ENCODE measurements around the gene XIST. TPM values are rescaled to one million over a fixed set of nuclear protein-coding genes. Genes with fewer than 3 reads are reported as not detected.

Gene XIST
- total RNA-seq, 1 donor = 106 TPM

GRCh38 chrX:73863852-73864251 is 11.3 kb upstream of the XIST start:
- no peak for DNase-seq (ENCODE audit: low read depth)
- H3K4me3 ChIP-seq (ENCODE audit: low read depth, low read length) = no peak overlapping the region
- TF ChIP-seq CTCF (IDR thresholded peaks at IDR 0.05; ENCODE audit: insufficient read depth, low read length) = no peak

DNA sequence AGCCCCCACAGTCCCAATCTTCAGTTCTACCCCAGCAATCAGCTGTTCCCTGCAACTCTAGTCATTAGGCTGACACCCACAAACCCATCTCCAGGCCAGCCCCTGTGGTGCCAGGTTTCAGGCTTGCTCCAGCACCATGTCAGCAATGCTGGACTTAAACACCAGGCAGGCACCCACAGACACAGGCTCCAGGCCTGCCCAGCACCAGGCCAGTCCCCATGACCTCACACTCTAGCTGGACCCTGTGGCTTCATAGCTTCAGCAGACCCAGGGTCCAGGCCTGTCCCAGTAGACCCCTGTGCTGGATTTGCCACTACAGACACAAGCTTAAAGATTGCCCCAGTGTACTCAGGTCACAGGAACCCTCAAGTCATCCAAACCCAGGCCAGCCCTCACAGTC is 10.8 kb upstream of the XIST start:
- H3K4me3 ChIP-seq (ENCODE audit: low read depth, low read length) = no peak overlapping the region
- DNase-seq (ENCODE audit: low read depth) = no peak
- TF ChIP-seq CTCF (IDR thresholded peaks at IDR 0.05; ENCODE audit: insufficient read depth, low read length) = no peak

GRCh38 chrX:73859622-73860021 is 7.1 kb upstream of the XIST start:
- DNase-seq (ENCODE audit: low read depth) = no peak
- no peak overlapping the region for H3K4me3 ChIP-seq (ENCODE audit: low read depth, low read length)
- no peak for TF ChIP-seq CTCF (IDR thresholded peaks at IDR 0.05; ENCODE audit: insufficient read depth, low read length)

DNA sequence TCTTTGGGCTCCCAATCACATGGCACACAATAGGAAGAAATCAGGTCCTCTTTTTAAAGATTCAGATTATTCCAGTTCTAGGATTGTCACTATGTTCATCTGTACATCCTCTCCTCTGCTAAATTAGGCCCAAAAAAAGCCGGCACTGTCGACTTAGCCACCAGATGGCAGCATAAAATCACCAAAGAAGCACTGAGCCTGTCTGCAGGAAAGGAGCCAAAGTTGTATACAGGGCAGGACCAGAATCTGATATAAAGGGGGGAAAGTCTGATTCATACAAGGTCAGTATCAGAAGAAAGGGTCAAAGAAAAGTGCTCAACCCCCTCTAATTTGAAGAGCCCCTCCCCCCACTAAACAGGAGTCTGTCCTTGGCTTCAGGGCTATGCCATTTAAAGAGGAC is 3.0 kb upstream of the XIST start:
- peak; percentile 85 for DNase-seq (ENCODE audit: low read depth)
- H3K4me3 ChIP-seq (ENCODE audit: low read depth, low read length) = no peak overlapping the region
- TF ChIP-seq CTCF (IDR thresholded peaks at IDR 0.05; ENCODE audit: insufficient read depth, low read length) = peak; percentile 85

DNA sequence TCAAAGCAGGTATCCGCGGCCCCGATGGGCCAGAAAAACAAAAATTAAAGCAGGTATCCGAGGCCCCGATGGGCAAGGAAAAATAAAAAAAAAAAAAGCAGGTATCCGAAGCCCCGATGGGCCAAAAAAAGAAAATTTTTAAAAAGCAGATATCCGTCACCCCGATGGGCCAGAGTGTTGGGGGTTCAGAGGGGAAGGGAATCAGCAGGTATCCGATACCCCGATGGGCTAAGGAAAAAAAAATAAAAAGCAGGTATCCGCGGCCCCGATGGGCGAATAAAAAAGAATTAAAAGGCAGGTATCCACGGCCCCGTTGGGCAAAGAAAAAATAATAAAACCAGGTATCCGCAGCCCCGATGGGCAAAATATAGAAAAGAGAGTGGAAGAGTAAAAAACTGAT is 492 bp downstream of the XIST start:
- TF ChIP-seq CTCF (IDR thresholded peaks at IDR 0.05; ENCODE audit: insufficient read depth, low read length) = no peak
- H3K4me3 ChIP-seq (ENCODE audit: low read depth, low read length) = peak overlapping the region; percentile 79
- DNase-seq (ENCODE audit: low read depth) = no peak

DNA sequence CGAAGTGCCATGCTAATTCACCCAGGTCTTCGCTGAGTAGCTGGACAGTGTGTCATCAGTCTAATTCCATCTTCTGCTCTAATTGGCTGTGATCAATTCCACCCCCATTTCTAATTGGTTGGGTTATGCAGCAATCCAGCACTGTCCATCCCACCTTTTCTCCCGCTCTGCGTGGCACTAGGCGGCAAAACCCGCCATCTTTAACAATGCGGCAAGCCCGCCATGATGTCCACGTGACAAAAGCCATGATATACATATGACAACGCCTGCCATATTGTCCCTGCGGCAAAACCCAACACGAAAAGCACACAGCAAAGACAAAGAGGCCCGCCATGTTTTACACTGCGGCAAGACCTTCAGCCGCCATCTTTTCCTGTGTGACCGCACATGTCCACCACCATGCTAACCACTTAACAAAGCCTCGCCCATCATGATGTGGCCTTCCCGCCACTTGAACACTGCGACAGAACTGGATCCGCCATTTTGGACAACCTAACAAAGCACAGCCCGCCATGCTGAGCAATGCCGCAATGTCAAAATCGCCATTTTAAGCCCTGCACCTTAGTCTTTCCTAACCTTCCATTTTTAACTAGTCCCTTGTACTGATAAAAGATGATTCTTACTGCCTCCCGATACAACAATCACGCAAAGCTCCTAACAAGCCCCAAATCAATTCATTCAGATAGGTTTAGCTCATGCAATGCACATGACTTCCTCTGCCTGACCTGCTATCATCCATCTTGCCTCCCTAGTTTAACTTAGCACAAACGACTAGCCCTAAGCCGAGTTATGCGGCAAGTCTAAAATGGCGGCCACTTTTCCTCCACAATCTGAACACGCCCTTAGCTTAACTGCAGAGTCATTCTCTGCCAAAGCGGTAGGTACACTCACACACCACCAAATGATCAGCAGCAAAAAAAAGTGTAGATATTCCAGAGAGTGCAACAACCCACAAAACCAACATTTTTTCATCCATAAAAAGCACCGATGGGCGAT is 1.2 kb downstream of the XIST start:
- no peak for TF ChIP-seq CTCF (IDR thresholded peaks at IDR 0.05; ENCODE audit: insufficient read depth, low read length)
- DNase-seq (ENCODE audit: low read depth) = peak; percentile 95
- peak overlapping the region; percentile 79 for H3K4me3 ChIP-seq (ENCODE audit: low read depth, low read length)

All from fibroblast of the aortic adventitia (primary cell).